Esophagus muscularis mucosa (tissue), 4 donors: Measurements from ENCODE around the gene KREMEN1.

Experiments used
- EP300 ChIP-seq: sonication (generic); formaldehyde crosslinking; IDR thresholded peaks from one replicate; pipeline ENCODE4 v1.6.1; 2017; ENCODE audit warnings: antibody characterized with exemption
- POLR2A ChIP-seq: fragments of 450-650 bp; IDR thresholded peaks from one replicate; pipeline ENCODE4 v1.6.1; 2017; ENCODE audit warnings: antibody characterized with exemption, moderate library complexity, mild to moderate bottlenecking, low read depth
- POLR2AphosphoS5 ChIP-seq, 2 donors: sonication (generic); formaldehyde crosslinking; IDR thresholded peaks; one replicate each; pipeline ENCODE4 v1.6.1; 2017; ENCODE audit warnings: antibody characterized with exemption in 2 of 2
- TF ChIP-seq, protein P1 (sequence below), 3 experiments: fragments of 200-600 bp in 2 of 3; fragments of 450-650 bp in 1 of 3; sonication (generic) in 2 of 3; IDR thresholded peaks; one replicate each; pipeline ENCODE4 v1.5.1; 2017 to 2019; ENCODE audit warnings: antibody characterized with exemption in 3 of 3, mild to moderate bottlenecking in 2 of 3, moderate library complexity in 1 of 3

DNA sequence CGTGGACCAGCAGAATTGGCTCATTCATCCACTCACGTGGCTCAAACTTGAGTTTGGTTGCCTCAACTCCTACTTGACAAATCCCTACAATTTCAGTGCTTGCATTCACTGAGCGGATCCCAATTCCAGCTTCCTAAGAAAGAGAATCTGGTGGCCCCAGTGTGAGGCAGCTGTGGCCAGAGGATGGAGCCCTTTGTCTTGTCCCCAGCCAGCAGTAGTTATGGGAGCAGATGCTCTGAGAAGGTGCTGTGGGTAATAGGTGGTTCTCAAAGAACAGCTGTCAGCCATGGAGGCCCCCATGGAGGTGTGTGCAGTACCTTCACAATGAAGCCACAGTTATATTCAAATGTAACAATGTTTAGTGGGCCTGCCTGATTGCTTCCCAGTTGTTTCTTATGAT, 39.3 kb downstream of the KREMEN1 start:
- TF ChIP-seq POLR2AphosphoS5 (IDR thresholded peaks at IDR 0.05) (no peak), POLR2A (no peak), EP300 (no peak)
- TF ChIP-seq, protein P1, sequence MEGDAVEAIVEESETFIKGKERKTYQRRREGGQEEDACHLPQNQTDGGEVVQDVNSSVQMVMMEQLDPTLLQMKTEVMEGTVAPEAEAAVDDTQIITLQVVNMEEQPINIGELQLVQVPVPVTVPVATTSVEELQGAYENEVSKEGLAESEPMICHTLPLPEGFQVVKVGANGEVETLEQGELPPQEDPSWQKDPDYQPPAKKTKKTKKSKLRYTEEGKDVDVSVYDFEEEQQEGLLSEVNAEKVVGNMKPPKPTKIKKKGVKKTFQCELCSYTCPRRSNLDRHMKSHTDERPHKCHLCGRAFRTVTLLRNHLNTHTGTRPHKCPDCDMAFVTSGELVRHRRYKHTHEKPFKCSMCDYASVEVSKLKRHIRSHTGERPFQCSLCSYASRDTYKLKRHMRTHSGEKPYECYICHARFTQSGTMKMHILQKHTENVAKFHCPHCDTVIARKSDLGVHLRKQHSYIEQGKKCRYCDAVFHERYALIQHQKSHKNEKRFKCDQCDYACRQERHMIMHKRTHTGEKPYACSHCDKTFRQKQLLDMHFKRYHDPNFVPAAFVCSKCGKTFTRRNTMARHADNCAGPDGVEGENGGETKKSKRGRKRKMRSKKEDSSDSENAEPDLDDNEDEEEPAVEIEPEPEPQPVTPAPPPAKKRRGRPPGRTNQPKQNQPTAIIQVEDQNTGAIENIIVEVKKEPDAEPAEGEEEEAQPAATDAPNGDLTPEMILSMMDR (IDR thresholded peaks at IDR 0.05): no peak
